Stromal cell of bone marrow (primary cell): ENCODE results near the gene BECN2.

Experiments
- DNase-seq: peaks from one replicate; pipeline ENCODE4 v3.0.0-alpha.2; 2012; ENCODE audit warnings: low read depth

The BECN2 gene, protein sequence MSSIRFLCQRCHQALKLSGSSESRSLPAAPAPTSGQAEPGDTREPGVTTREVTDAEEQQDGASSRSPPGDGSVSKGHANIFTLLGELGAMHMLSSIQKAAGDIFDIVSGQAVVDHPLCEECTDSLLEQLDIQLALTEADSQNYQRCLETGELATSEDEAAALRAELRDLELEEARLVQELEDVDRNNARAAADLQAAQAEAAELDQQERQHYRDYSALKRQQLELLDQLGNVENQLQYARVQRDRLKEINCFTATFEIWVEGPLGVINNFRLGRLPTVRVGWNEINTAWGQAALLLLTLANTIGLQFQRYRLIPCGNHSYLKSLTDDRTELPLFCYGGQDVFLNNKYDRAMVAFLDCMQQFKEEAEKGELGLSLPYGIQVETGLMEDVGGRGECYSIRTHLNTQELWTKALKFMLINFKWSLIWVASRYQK

GRCh38 chr1:241957692-241958494 is at the start of gene BECN2:
BECN2 (plus strand) TSS chr1:241957767; CDS start chr1:241957767, 0 bp downstream.
- no peak for DNase-seq

- no peak for DNase-seq
These were observed 41.4 kb upstream of the BECN2 start for GRCh38 chr1:241916196-241916595.

GRCh38 chr1:241917487-241917886 is 40.1 kb upstream of the BECN2 start:
- no peak for DNase-seq

DNA sequence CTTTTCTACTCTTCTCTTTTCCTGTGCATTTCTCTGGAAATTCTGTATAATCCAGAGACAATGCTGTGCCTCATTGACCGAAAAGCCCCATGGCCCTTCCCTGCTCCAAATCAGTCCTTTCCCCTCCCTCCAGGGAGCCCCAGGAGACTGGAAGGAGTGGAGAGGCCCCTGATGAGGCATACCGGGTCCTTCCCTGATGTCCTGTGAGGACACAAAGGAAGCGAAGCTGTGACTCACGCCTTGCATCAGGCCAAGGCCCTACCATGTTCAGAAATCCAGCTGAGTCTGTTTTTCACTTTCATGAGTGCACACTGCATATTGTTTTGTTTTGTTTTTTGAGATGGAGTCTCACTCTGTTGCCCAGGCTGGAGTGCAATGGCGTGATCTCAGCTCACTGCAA is 38.7 kb upstream of the BECN2 start:
- peak; percentile 81 for DNase-seq

DNA sequence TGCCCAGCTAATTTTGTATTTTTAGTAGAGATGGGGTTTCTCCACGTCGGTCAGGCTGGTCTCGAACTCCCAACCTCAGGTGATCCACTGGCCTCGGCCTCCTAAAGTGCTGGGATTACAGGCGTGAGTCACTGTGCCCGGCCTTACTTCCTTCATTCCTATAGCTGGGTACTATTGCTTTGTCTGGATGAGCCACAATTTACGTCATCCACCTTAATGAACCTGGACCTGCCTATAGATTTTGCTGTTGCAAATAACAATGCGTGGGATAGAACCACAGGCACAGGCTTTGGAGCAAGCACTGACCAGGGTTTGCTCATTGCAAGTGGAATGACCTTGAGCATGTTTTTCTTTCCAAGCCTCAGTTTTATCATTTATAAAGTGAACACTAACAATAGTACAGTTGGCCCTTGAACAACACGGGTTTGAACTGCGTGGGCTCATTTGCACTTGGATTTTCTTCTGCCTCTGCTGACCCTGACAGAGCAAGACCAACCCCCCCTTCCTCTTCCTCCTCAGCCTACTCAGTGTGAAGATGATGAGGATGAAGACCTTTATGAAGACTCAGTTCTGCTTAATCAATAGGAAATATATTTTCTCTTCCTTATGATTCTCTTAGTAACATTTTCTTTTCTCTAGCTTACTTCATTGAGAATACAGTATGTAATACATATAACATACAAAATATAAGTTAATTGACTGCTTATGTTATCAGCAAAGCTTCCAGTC is 33.3 kb upstream of the BECN2 start:
- no peak for DNase-seq

DNA sequence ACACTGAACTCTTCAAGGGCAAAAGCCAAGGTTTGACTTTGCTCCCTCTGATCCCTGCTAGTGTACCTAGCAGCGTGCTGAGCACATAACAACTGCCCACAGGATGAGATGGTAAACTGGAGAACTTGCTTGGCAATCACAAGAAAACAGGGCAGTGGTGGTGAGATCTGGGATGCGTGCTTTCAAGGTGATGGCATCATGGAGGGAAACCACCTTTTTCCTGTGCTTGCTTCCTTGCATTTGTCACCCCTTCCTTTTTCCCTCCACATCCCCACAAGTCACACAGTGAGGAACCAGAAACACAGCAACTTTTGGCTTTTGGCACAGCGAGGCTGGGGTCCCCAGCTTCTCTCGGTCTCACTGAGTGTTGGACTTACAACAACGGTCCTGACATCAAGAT is 31.4 kb upstream of the BECN2 start:
- no peak for DNase-seq

DNA sequence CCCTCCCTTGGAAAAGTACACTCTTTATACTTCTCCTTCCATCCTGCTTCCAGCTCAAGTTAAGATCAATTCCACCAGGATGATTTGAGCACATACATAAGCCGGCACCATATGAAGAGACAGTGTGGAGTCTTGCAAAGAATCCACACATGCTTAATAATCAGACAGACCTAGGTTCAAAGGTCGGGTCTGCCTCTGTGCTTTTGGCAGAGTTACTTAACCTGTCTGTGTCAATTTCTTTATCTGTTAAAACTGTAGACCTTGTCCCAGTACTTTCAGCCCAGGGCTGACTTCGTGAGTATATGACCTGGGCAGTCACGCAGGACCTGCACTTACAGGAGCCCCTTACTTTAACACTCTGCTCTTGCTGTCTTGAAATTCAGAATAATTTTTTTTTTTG is 30.2 kb upstream of the BECN2 start:
- DNase-seq: no peak

DNA sequence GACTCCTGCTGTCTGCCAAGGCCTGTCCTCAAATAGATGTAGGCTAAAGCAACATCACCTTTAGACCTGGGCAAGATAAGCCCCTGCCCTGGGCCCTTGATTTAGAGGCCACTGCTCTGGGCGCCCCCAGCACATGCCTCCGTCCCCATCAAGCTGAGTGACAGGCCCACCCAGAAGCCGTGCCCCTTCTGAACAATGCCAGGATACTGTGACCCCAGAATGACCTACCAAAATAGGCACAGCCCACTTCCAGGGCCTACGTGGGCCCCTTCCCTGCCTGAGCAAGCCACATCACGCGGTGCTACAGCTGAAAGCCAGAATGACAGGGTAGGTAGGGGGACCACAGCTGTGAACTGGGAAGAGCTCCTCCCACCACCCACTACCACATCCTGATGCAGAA is 24.7 kb upstream of the BECN2 start:
- DNase-seq: no peak

GRCh38 chr1:241934201-241934848 is 23.2 kb upstream of the BECN2 start:
- peak; percentile 52 for DNase-seq

GRCh38 chr1:241934866-241935265 is 22.7 kb upstream of the BECN2 start:
- no peak for DNase-seq

- no peak for DNase-seq
These were observed 17.8 kb upstream of the BECN2 start for GRCh38 chr1:241939798-241940197.

DNA sequence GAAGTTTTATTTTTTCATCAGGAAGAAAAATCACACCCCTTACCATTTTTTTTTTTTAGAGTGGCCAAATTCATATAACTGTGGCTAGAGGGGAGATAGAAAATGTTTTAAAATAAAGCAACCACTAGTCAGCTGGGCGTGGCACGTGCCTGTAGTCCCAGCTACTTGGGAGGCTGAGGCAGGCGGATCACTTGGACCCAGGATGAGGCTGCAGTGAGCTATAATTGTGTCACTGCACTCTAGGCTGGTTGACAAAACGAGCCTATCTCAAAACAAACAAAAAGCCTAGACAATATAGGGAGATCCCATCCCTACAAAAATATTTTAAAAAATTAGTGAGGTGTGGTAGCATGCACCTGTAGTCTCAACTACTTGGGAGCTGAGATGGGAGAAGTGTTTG is 14.8 kb upstream of the BECN2 start:
- DNase-seq: no peak

DNA sequence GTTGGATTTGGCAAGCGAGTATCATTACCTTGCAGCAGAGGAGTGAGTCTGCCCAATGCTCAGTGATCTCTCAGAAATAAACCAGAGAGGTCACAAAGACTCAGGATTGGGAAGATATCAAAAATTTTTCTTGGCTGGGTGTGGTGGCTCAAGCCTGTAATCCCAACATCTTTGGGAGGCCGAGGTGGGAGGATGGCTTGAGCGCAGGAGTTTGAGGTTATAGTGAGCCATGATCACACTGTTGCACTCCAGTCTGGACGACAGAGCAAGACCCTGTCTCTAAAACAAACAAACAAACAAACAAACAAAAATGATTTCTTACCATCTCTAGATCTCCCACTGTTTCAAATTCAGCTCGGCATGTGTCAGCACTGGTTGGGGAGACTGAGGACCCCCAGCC is 13.3 kb upstream of the BECN2 start:
- no peak for DNase-seq

DNA sequence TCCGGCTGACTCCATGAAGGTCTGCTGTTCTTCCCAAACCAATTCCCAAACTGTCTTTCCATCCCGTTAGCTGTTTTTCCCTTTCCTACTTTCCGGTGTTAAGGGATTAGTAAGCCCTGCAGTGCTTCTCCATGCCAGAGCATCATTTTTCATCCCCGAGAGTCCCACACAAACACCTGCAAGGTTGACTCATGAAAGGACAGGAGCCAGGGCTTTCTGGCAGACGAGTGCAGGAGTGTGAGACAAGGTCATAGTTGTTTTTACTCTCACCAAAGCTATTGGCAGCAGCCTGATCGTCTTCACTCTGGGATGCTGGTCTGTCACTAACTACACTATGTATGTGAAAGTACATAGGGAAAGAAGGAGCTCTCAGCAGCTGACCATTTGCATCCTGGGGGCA is 10.2 kb upstream of the BECN2 start:
- DNase-seq: no peak

GRCh38 chr1:241950390-241950789 is 7.2 kb upstream of the BECN2 start:
- DNase-seq: peak; percentile 86

DNA sequence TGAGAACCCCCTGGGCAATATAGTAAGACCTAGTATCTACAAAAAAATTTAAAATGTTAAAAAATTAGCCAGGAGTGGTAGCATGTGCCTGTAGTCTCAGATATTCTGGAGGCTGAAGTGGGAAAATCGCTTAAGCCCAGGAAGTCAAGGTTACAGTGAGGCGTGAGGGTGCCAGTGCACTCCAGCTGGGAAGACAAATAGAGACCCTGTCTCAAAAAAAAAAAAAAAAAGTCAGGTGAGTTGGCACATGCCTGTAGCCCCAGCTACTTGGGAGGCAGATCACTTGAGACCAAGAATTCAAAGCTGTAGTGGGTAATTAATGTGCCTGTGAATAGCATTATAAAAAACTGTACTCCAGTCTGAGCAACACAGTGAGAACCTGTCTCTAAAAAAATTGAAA is 4.6 kb downstream of the BECN2 start:
- DNase-seq: no peak

- no peak for DNase-seq
These were observed 6.2 kb downstream of the BECN2 start for GRCh38 chr1:241963722-241964121.

DNA sequence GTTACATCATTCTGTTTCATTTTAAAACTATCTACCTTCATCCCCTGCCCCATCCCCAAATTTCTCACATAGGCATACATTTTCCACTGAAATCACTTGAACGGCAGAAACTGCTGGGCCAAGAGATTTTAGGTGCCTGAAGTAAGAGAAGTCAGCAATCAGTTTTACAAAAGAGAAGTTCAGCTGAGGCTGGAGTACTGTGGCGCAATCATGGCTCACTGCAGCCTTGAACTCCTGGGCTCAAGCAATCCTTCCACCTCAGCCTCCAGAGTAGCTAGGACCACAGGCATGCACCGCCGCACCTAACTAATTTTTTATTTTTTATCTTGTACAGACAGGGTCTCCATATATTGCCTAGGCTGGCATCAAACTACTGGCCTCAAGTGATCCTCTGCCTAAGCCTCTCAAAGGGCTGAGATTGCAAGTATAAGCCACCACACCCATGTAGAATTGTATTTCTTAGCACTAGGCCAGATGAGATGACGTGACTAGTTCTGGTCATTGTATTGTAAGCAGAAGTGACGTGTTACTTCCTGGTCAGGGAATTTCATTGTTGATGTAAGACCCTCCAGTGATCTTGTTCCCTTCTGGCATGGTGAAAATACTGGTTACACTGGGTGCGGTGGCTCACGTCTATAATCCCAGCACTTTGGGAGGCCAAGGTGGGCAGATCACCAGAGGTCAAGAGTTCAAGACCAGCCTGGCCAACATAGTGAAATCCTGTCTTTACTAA is 7.1 kb downstream of the BECN2 start:
- DNase-seq: peak; percentile 65

DNA sequence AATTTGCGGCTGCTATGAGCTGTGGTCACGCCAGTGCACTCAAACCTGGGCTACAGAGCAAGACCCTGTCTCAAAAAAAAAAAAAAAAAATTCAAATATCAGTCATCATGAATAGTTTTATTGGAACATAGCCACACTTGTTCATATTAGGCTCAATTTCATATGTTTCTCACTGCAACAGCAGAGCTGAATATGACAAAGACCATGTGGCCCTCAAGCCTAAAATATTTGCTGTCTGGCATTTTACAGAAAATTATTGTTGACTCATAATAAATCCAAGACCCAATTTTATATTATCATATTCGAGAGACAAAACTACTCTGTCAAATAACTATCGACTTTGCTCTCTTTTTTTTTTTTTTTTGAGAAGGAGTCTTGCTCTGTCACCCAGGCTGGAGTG is 11.0 kb downstream of the BECN2 start:
- no peak for DNase-seq

DNA sequence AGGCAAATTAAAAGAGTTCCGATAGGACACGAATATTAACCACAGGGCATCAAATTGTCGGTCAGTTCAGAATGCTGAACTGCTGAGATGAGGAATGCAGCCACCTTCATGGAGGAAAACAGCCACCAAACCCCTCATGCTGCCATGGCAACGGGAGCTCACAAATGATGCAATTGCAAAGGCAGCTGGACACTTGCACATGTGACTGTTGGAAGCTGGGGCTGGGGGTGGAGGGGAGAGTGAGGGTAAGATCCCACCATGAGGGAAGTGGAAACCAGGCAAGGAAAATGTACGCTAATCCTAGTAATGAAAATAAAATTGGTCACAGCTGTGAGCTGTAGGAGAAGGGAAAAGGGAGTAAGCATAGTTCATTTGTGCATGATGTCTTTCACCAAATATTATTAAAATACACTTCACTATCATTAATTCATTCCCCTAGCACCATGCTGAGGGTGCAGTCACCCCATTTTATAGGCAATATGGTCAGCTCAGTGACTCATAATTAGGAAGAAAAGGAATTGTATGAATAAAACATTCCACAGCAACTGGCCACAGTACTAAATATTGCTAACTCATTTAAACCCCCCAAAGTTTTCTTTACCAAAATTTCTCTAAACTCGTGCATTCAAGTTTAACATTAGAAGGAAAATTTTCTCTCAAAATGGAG is 15.3 kb downstream of the BECN2 start:
- no peak for DNase-seq

DNA sequence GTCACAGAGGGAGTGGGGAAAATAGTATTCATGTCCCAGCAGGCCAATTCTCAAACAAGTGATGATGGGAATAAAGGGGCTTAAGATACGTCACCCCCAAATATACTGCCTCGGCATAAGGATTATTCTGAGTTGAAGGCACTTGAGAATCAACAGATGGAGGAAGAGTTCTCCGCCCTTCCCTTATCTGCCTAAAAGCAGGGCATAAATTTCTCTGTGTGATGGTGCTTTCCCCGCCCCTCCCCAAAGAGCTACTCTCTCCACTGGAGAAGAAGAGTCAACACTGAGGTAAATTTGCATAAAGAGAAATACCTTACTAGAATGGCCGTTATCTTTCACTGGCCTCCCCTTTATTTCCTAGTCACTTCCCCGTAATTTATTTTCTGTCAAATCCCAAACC is 18.7 kb downstream of the BECN2 start:
- DNase-seq: no peak
